Gastrocnemius medialis (tissue), 4 donors: ENCODE results near the gene SORL1.

Source experiments
- POLR2A ChIP-seq, 2 donors: fragments of 450-650 bp; IDR thresholded peaks; one replicate each; pipeline ENCODE4 v1.6.1; 2017; ENCODE audit warnings: antibody characterized with exemption in 2 of 2, mild to moderate bottlenecking in 2 of 2, moderate library complexity in 2 of 2
- TF ChIP-seq, protein P1 (sequence below), 5 experiments: fragments of 450-650 bp in 3 of 5; fragments of 200-600 bp in 2 of 5; sonication (generic) in 2 of 5; IDR thresholded peaks in 4 of 5; conservative IDR thresholded peaks in 1 of 5; 1 replicate in 4 of 5; 2 replicates in 1 of 5; pipeline ENCODE4 v1.5.1; 2016 to 2019; ENCODE audit warnings: antibody characterized with exemption in 5 of 5, mild to moderate bottlenecking in 3 of 5, moderate library complexity in 3 of 5

DNA sequence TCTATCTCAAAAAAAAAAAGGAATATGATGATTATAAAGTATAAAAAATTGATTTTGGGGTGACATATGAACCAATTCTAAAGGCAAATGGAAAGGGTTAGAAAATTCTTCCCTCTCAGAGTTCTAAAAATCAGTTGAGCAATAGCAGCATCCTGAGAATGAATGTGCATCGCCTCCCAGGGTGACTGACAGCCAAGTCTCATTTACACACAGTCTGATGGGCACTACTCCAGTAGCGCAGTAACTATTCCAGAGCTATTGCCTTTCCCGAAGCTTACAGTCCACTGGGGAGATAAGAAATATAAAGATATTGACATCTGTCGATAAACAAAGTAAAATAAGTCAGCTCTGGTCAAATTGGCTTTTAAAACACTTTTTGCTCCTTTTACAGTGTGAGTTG is 32.3 kb upstream of the SORL1 start:
- TF ChIP-seq, protein P1, sequence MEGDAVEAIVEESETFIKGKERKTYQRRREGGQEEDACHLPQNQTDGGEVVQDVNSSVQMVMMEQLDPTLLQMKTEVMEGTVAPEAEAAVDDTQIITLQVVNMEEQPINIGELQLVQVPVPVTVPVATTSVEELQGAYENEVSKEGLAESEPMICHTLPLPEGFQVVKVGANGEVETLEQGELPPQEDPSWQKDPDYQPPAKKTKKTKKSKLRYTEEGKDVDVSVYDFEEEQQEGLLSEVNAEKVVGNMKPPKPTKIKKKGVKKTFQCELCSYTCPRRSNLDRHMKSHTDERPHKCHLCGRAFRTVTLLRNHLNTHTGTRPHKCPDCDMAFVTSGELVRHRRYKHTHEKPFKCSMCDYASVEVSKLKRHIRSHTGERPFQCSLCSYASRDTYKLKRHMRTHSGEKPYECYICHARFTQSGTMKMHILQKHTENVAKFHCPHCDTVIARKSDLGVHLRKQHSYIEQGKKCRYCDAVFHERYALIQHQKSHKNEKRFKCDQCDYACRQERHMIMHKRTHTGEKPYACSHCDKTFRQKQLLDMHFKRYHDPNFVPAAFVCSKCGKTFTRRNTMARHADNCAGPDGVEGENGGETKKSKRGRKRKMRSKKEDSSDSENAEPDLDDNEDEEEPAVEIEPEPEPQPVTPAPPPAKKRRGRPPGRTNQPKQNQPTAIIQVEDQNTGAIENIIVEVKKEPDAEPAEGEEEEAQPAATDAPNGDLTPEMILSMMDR (IDR thresholded peaks at IDR 0.05 in 4 of 5, conservative IDR thresholded peaks at IDR 0.05 in 1 of 5): no peak
- TF ChIP-seq POLR2A (IDR thresholded peaks at IDR 0.05): no peak
